ENCODE data around the gene CABS1.

Gene CABS1

GRCh38 chr4:70359115-70359661 is 24.4 kb downstream of the CABS1 start:
- H3K9me3 ChIP-seq (ENCODE audit: control insufficient read depth, insufficient read depth, low read length), result no peaks in the 10 kb centered on the region
- H3K9ac ChIP-seq (ENCODE audit: low read depth, low read length), result no peak overlapping the region

GRCh38 chr4:70360460-70360859 is 25.7 kb downstream of the CABS1 start, which contains the start of gene SMR3A:
Gene SMR3A (plus strand): TSS chr4:70360760. CDS start chr4:70362116, 1,356 bp downstream.
- no peak within 1 kb of the TSS for H3K9ac ChIP-seq (ENCODE audit: low read depth, low read length)
- no peaks in the 10 kb centered on the region for H3K36me3 ChIP-seq (ENCODE audit: insufficient read depth, low read length)
- no peaks in the 10 kb centered on the region for H3K4me1 ChIP-seq (ENCODE audit: insufficient read depth, low read length)
- no peaks in the 10 kb centered on the region for H3K9me3 ChIP-seq (ENCODE audit: control insufficient read depth, insufficient read depth, low read length)

More at GRCh38 chr4:70359115-70359661, 24.4 kb downstream of the CABS1 start:
- Histone ChIP-seq H3K36me3 (ENCODE audit: insufficient read depth, low read length) (no peaks in the 10 kb centered on the region), H3K4me1 (ENCODE audit: insufficient read depth, low read length) (no peaks in the 10 kb centered on the region)

GRCh38 chr4:70364002-70364401 is 29.2 kb downstream of the CABS1 start:
- H3K4me1 ChIP-seq (ENCODE audit: insufficient read depth, low read length), result no peaks in the 10 kb centered on the region; the same call in 1 of the 2 replicates
- H3K9ac ChIP-seq (ENCODE audit: low read depth, low read length), result no peak overlapping the region
- no peaks in the 10 kb centered on the region for H3K36me3 ChIP-seq (ENCODE audit: insufficient read depth, low read length)
- no peaks in the 10 kb centered on the region for H3K9me3 ChIP-seq (ENCODE audit: control insufficient read depth, insufficient read depth, low read length)

- no peak overlapping the region for H3K9ac ChIP-seq (ENCODE audit: low read depth, low read length)
- no peaks in the 10 kb centered on the region for H3K9me3 ChIP-seq (ENCODE audit: control insufficient read depth, insufficient read depth, low read length)
- no peaks in the 10 kb centered on the region; the same call in 1 of the 2 replicates for H3K4me1 ChIP-seq (ENCODE audit: insufficient read depth, low read length)
- no peaks in the 10 kb centered on the region for H3K36me3 ChIP-seq (ENCODE audit: insufficient read depth, low read length)
These were observed 30.7 kb downstream of the CABS1 start for GRCh38 chr4:70365479-70365878.

GRCh38 chr4:70367813-70368212 is 33.0 kb downstream of the CABS1 start:
- Histone ChIP-seq H3K9me3 (ENCODE audit: control insufficient read depth, insufficient read depth, low read length) (no peaks in the 10 kb centered on the region), H3K4me1 (ENCODE audit: insufficient read depth, low read length) (no peaks in the 10 kb centered on the region; the same call in 1 of the 2 replicates), H3K36me3 (ENCODE audit: insufficient read depth, low read length) (no peaks in the 10 kb centered on the region), H3K9ac (ENCODE audit: low read depth, low read length) (no peak overlapping the region)

- Histone ChIP-seq H3K9me3 (ENCODE audit: control insufficient read depth, insufficient read depth, low read length) (no peaks in the 10 kb centered on the region), H3K4me1 (ENCODE audit: insufficient read depth, low read length) (no peaks in the 10 kb centered on the region; the same call in 1 of the 2 replicates), H3K36me3 (ENCODE audit: insufficient read depth, low read length) (no peaks in the 10 kb centered on the region), H3K9ac (ENCODE audit: low read depth, low read length) (no peak overlapping the region)
These were observed 37.2 kb downstream of the CABS1 start for GRCh38 chr4:70371987-70372386.

GRCh38 chr4:70372760-70373159 is 38.0 kb downstream of the CABS1 start:
- Histone ChIP-seq H3K4me1 (ENCODE audit: insufficient read depth, low read length) (no peaks in the 10 kb centered on the region; the same call in 1 of the 2 replicates), H3K36me3 (ENCODE audit: insufficient read depth, low read length) (no peaks in the 10 kb centered on the region), H3K9ac (ENCODE audit: low read depth, low read length) (no peak overlapping the region), H3K9me3 (ENCODE audit: control insufficient read depth, insufficient read depth, low read length) (no peaks in the 10 kb centered on the region)

GRCh38 chr4:70380578-70380977 is 45.8 kb downstream of the CABS1 start:
- H3K4me1 ChIP-seq (ENCODE audit: insufficient read depth, low read length), result no peaks in the 10 kb centered on the region
- H3K9ac ChIP-seq (ENCODE audit: low read depth, low read length), result no peak overlapping the region
- no peaks in the 10 kb centered on the region for H3K36me3 ChIP-seq (ENCODE audit: insufficient read depth, low read length)
- H3K9me3 ChIP-seq (ENCODE audit: control insufficient read depth, insufficient read depth, low read length), result no peaks in the 10 kb centered on the region

- H3K9ac ChIP-seq (ENCODE audit: low read depth, low read length), result no peak within 1 kb of the TSS
- H3K36me3 ChIP-seq (ENCODE audit: insufficient read depth, low read length), result no peaks in the 10 kb centered on the region
These were observed 48.0 kb downstream of the CABS1 start, which contains the start of gene SMR3B for GRCh38 chr4:70382691-70383181. Gene SMR3B (plus strand): TSS chr4:70383131. CDS start chr4:70384511, 1,380 bp downstream.

More at GRCh38 chr4:70382691-70383181, 48.0 kb downstream of the CABS1 start, which contains the start of gene SMR3B:
- H3K4me1 ChIP-seq (ENCODE audit: insufficient read depth, low read length), result no peaks in the 10 kb centered on the region
- no peaks in the 10 kb centered on the region for H3K9me3 ChIP-seq (ENCODE audit: control insufficient read depth, insufficient read depth, low read length)

All from ES-I3 (cell line).